H1 (cell line): ENCODE measurements around the gene FGF18. TPM values are rescaled to one million over a fixed set of nuclear protein-coding genes. Genes with fewer than 3 reads are reported as not detected.
"Not testable (repeated sequence)": the region's sequence is repeated elsewhere in the genome, so short reads cannot be mapped to it uniquely, and the experiment has no call there.

Source experiments
- CTCF ChIA-PET: fragments of 300-600 bp; sonication (Branson Sonifier 250); formaldehyde crosslinking; loops from one replicate; lab custom pipeline; 2021; ENCODE audit not compliant: partially characterized antibody; lab: Charles Lee
- POLR2A ChIA-PET: fragments of 300-600 bp; sonication (Branson Sonifier 250); formaldehyde crosslinking; loops from one replicate; lab custom pipeline; 2021; ENCODE audit warnings: inconsistent platforms; ENCODE audit not compliant: partially characterized antibody; lab: Charles Lee
- DNase-seq, 2 experiments: peaks; one replicate each; pipeline versions ENCODE4 v3.0.0 to v3.0.0-alpha.2; 2010 to 2022; ENCODE audit warnings: low spot score in 2 of 2, low read depth in 1 of 2, mixed read lengths in 1 of 2
- FAIRE-seq: peaks from 2 replicates; lab custom pipeline; 2011; peaks lifted over from hg19 to GRCh38; lab: Jason Lieb, UNC
- H2AFZ ChIP-seq: 2 replicates; pipeline ENCODE4 v1.8.1; 2012; ENCODE audit warnings: low read length, inconsistent platforms
- H2AK5ac ChIP-seq: 2 replicates; pipeline ENCODE4 v1.6.1; 2013; ENCODE audit warnings: low read depth, low read length
- H2BK120ac ChIP-seq: replicated peaks from 2 replicates; pipeline ENCODE3; 2013; ENCODE audit warnings: low read depth, low read length, inconsistent platforms
- H2BK12ac ChIP-seq: 2 replicates; pipeline ENCODE4 v1.6.1; 2013; ENCODE audit warnings: low read depth, low read length
- H2BK15ac ChIP-seq: 2 replicates; pipeline ENCODE4 v1.6.1; 2013; ENCODE audit warnings: low read length
- H2BK20ac ChIP-seq: 2 replicates; pipeline ENCODE4 v1.6.1; 2013; ENCODE audit warnings: low read length
- H2BK5ac ChIP-seq: 2 replicates; pipeline ENCODE4 v1.6.1; 2013; ENCODE audit warnings: low read depth, low read length
- H3K14ac ChIP-seq: 2 replicates; pipeline ENCODE4 v1.6.1; 2013; ENCODE audit warnings: inconsistent platforms; ENCODE audit not compliant: insufficient read length
- H3K18ac ChIP-seq: 2 replicates; pipeline ENCODE4 v1.6.1; 2013; ENCODE audit warnings: low read length; ENCODE audit errors: extremely low read depth
- H3K23ac ChIP-seq: 2 replicates; pipeline ENCODE4 v1.6.1; 2013; ENCODE audit warnings: inconsistent platforms; ENCODE audit not compliant: insufficient read length
- H3K23me2 ChIP-seq: 2 replicates; pipeline ENCODE4 v1.6.1; 2013; ENCODE audit warnings: low read depth, low read length
- H3K27ac ChIP-seq: 2 replicates; pipeline ENCODE4 v1.6.1; 2011; ENCODE audit warnings: low read depth, low read length, inconsistent platforms
- H3K27me3 ChIP-seq, 4 experiments: replicated peaks in 1 of 4; 1 replicate in 1 of 4; 2 replicates in 3 of 4; pipeline versions ENCODE4 v1.6.1 to v1.8.1; 2011 to 2013; ENCODE audit warnings: low read length in 3 of 4, mild to moderate bottlenecking in 3 of 4, inconsistent platforms in 2 of 4, mixed read lengths in 2 of 4, moderate library complexity in 1 of 4; ENCODE audit not compliant: control insufficient read depth in 3 of 4, insufficient read depth in 3 of 4; ENCODE audit errors: extremely low read depth in 1 of 4
- H3K36me3 ChIP-seq, 4 experiments: 2 replicates each; pipeline versions ENCODE4 v1.6.1 to v1.8.1; 2011 to 2013; ENCODE audit warnings: mild to moderate bottlenecking in 4 of 4, low read length in 3 of 4, moderate library complexity in 2 of 4, control low read depth in 1 of 4, inconsistent platforms in 1 of 4; ENCODE audit not compliant: insufficient read depth in 4 of 4, control insufficient read depth in 2 of 4
- H3K4ac ChIP-seq: replicated peaks from 2 replicates; pipeline ENCODE3; 2013; ENCODE audit warnings: low read length, low read depth, mixed read lengths, inconsistent platforms; ENCODE audit not compliant: insufficient read length
- H3K4me1 ChIP-seq, 4 experiments: replicated peaks in 1 of 4; 1 replicate in 1 of 4; 2 replicates in 3 of 4; pipeline versions ENCODE4 v1.6.1 to v1.8.1; 2011 to 2013; ENCODE audit warnings: low read length in 3 of 4, inconsistent platforms in 2 of 4, mixed read lengths in 1 of 4; ENCODE audit not compliant: insufficient read depth in 4 of 4, control insufficient read depth in 3 of 4
- H3K4me2 ChIP-seq, 2 experiments: 2 replicates each; pipeline versions ENCODE4 v1.6.1 to v1.8.1; 2011 to 2013; ENCODE audit warnings: low read depth in 2 of 2, low read length in 2 of 2, control low read depth in 1 of 2, inconsistent platforms in 1 of 2, mild to moderate bottlenecking in 1 of 2; ENCODE audit not compliant: insufficient read depth in 1 of 2
- H3K4me3 ChIP-seq, 4 experiments: fragments of 200-600, 300-600 bp in 1 of 4; sonication (generic), shearing (Covaris generic), sonication (Bioruptor Twin) in 1 of 4; 2 replicates each; pipeline versions ENCODE4 v1.5.1 to v1.8.1; 2011 to 2016; ENCODE audit warnings: low read length in 4 of 4, low read depth in 3 of 4, control low read depth in 2 of 4, inconsistent platforms in 2 of 4, mild to moderate bottlenecking in 2 of 4, mixed read lengths in 1 of 4, moderate library complexity in 1 of 4; ENCODE audit not compliant: insufficient read depth in 2 of 4; ENCODE audit errors: extremely low read depth in 1 of 4
- H3K56ac ChIP-seq: replicated peaks from 2 replicates; pipeline ENCODE3; 2013; ENCODE audit warnings: low read depth, mild to moderate bottlenecking, mixed read lengths, low read length, inconsistent platforms; ENCODE audit not compliant: insufficient read length
- H3K79me1 ChIP-seq: 2 replicates; pipeline ENCODE4 v1.6.1; 2013; ENCODE audit warnings: low read depth, low read length, control low read depth
- H3K79me2 ChIP-seq, 2 experiments: 2 replicates each; pipeline versions ENCODE4 v1.6.1 to v1.8.1; 2012 to 2013; ENCODE audit warnings: low read length in 2 of 2, mild to moderate bottlenecking in 2 of 2, inconsistent platforms in 1 of 2; ENCODE audit not compliant: insufficient read depth in 2 of 2, control insufficient read depth in 1 of 2
- H3K9ac ChIP-seq, 4 experiments: replicated peaks in 1 of 4; 1 replicate in 1 of 4; 2 replicates in 3 of 4; pipeline versions ENCODE4 v1.6.1 to v1.8.1; 2011 to 2013; ENCODE audit warnings: low read depth in 3 of 4, low read length in 3 of 4, control low read depth in 2 of 4, mild to moderate bottlenecking in 2 of 4, moderate library complexity in 2 of 4, inconsistent platforms in 1 of 4; ENCODE audit errors: extremely low read depth in 1 of 4
- H3K9me3 ChIP-seq, 2 experiments: 2 replicates each; pipeline versions ENCODE4 v1.6.1 to v1.8.1; 2012 to 2013; ENCODE audit warnings: mild to moderate bottlenecking in 2 of 2, moderate library complexity in 2 of 2, control low read depth in 1 of 2, inconsistent platforms in 1 of 2, low read depth in 1 of 2, low read length in 1 of 2, mixed read lengths in 1 of 2; ENCODE audit not compliant: insufficient read depth in 2 of 2
- H4K20me1 ChIP-seq, 2 experiments: replicated peaks in 1 of 2; 2 replicates each; pipeline versions ENCODE3 to v1.8.1; 2011 to 2013; ENCODE audit warnings: inconsistent platforms in 2 of 2, low read length in 2 of 2, mild to moderate bottlenecking in 1 of 2; ENCODE audit not compliant: insufficient read depth in 2 of 2, control insufficient read depth in 1 of 2
- H4K5ac ChIP-seq: 2 replicates; pipeline ENCODE4 v1.6.1; 2013; ENCODE audit warnings: low read length, low read depth, mixed read lengths, inconsistent platforms; ENCODE audit not compliant: insufficient read length
- H4K8ac ChIP-seq: 2 replicates; pipeline ENCODE4 v1.8.0; 2013; ENCODE audit warnings: mild to moderate bottlenecking, moderate library complexity, low read length, inconsistent platforms; ENCODE audit not compliant: insufficient read depth; ENCODE audit errors: extremely low read depth
- H4K91ac ChIP-seq: replicated peaks from 2 replicates; pipeline ENCODE3; 2013; ENCODE audit warnings: low read length, mixed read lengths, inconsistent platforms; ENCODE audit not compliant: insufficient read length
- CREB1 ChIP-seq: IDR thresholded peaks from 2 replicates; pipeline ENCODE4 v1.6.1; 2012; ENCODE audit warnings: inconsistent platforms
- EZH2 ChIP-seq: fragments of 200-600 bp; sonication (generic); IDR thresholded peaks from 2 replicates; pipeline ENCODE4 v1.7.1; 2012; ENCODE audit warnings: low read depth, mild to moderate bottlenecking, moderate library complexity, low read length, inconsistent platforms; ENCODE audit not compliant: severe bottlenecking
- NRF1 ChIP-seq: IDR thresholded peaks from 2 replicates; pipeline ENCODE4 v1.6.1; 2011; ENCODE audit warnings: mild to moderate bottlenecking, low read depth, low read length, improper control_type of control experiment
- TCF12 ChIP-seq: IDR thresholded peaks from 2 replicates; pipeline ENCODE4 v1.6.1; 2011; ENCODE audit warnings: low read depth, mild to moderate bottlenecking, low read length
- whole genome bisulfite sequencing, 2 experiments: shearing (Covaris generic) in 1 of 2; methylation state at CpG; one replicate each; pipeline versions ENCODE4 v1.1.6 to v1.1.7; 2013 to 2015; ENCODE audit warnings: low lambda C conversion rate in 2 of 2, mixed read lengths in 2 of 2, inconsistent platforms in 1 of 2, low coverage in 1 of 2, missing lambda C conversion rate in 1 of 2; ENCODE audit not compliant: insufficient replicate concordance in 2 of 2, insufficient coverage in 1 of 2, insufficient read length in 1 of 2; ENCODE audit errors: extremely low coverage in 1 of 2, missing lambda C conversion rate in 1 of 2; 5-methylcytosine and 5-hydroxymethylcytosine counted together
- polyA plus RNA-seq, 7 experiments: library from polyadenylated mRNA; depleted of rRNA in 3 of 7; stranded (reverse) in 5 of 7; unstranded in 2 of 7; fragments of >200 nt in 5 of 7; fragments of 200-250 nt in 2 of 7; gene quantifications; 1 replicate in 5 of 7; 2 replicates in 1 of 7; 4 replicates in 1 of 7; pipeline versions ENCODE4 v1.2.1 to v1.2.3, GENCODE V29; 2011 to 2013; ENCODE audit warnings: missing spikeins in 2 of 7, mixed read lengths in 2 of 7
- total RNA-seq: library from RNA; stranded (reverse); fragmentation: NEBNext Ultra II Directional; extraction: Animal tissue kit (Norgen Biotek cat#: 25700); gene quantifications from 2 replicates; pipeline ENCODE4 v1.2.1, GENCODE V29; 2021
- TF ChIP-seq, protein P1 (sequence below): IDR thresholded peaks from 2 replicates; pipeline ENCODE4 v1.6.1; 2011; ENCODE audit warnings: low read length, improper control_type of control experiment

Gene FGF18
- total and polyA plus RNA-seq, 2 of the 8 experiments (the other 6 are each of a cell fraction or from before 2014, with no cell fraction given), result 0.54 to 1.3 TPM

DNA sequence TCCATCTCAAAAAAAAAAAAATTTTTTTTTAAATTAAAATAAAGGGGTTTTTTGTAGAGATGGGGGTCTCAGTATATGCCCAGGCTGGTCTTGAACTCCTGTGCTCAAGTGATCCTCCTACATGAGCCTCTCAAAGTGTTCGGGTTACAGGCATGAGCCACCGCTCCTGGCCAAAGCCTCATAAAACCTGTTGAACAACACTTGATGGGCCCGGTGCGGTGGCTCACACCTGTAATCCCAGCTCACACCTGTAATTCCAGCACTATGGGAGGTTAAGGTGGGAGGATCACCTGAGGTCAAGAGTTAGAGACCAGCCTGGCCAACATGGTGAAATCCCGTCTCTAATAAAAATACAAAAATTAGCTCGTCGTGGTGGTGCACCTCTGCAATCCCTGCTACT, 39.5 kb upstream of the FGF18 start (continued):
- TF ChIP-seq TCF12, result no peak
- TF ChIP-seq EZH2, result no peak
- TF ChIP-seq NRF1, result no peak
- TF ChIP-seq, protein P1, sequence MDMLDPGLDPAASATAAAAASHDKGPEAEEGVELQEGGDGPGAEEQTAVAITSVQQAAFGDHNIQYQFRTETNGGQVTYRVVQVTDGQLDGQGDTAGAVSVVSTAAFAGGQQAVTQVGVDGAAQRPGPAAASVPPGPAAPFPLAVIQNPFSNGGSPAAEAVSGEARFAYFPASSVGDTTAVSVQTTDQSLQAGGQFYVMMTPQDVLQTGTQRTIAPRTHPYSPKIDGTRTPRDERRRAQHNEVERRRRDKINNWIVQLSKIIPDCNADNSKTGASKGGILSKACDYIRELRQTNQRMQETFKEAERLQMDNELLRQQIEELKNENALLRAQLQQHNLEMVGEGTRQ, result no peak
- TF ChIP-seq CREB1, result no peak
- TF ChIP-seq, all 59 proteins: peak for 0

DNA sequence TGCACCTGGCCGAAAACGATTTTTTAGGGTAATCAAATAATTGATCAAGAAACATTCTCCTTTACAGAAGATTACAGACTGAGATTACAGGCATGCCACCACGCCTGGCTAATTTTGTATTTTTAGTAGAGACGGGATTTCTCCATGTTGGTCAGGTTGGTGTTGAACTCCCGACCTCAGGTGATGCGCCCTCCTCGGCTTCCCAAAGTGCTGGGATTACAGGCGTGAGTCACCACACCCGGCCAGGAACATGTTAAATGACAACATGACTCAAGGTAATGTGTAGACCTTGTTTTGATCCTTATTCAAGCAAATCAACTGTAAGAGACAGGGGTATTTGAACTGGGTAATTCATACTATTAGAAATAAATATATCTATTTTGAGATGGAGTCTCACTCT, 35.0 kb upstream of the FGF18 start:
- FAIRE-seq, H3K9ac ChIP-seq, H2AK5ac ChIP-seq, DNase-seq, H2BK15ac ChIP-seq, H2BK20ac ChIP-seq, H4K5ac ChIP-seq, H2BK120ac ChIP-seq, H3K4ac ChIP-seq, H3K79me1 ChIP-seq, H3K27me3 ChIP-seq, H3K56ac ChIP-seq, H3K18ac ChIP-seq, H4K8ac ChIP-seq, H4K91ac ChIP-seq, H3K4me1 ChIP-seq, H3K4me2 ChIP-seq, H3K36me3 ChIP-seq, H3K23ac ChIP-seq, H3K4me3 ChIP-seq, H2BK5ac ChIP-seq, H2AFZ ChIP-seq, H3K23me2 ChIP-seq, H3K14ac ChIP-seq, H2BK12ac ChIP-seq, H3K27ac ChIP-seq, H3K9me3 ChIP-seq: not testable (repeated sequence)
- WGBS, 2 experiments, result 90% methylated on average over 9 of the region's 9 CpGs; no CpG with 5 or more reads in 1 of the 2 experiments
- ChIA-PET POLR2A (interaction anchor here (1.2 to 20.7 kb wide), 3 partner anchors 7 to 26 kb away, joined by 4 to 626 read pairs (median 85); no protein-coding TSS in a partner anchor), CTCF (interaction anchor here (0.7 to 2.7 kb wide), 2 partner anchors 17 to 466 kb away, joined by 3 to 10 read pairs; no protein-coding TSS in a partner anchor)
- Histone ChIP-seq H4K20me1 (peaks cover 8 to 13% of the 10 kb centered on the region in 2 experiments), H3K79me2 (peaks cover 18 to 25% of the 10 kb centered on the region in 2 experiments)
